ENCODE data around the gene ADCY4. TPM values are rescaled to one million over a fixed set of nuclear protein-coding genes. Genes with fewer than 3 reads are reported as not detected.
A peak's percentile ranks its signal among the peaks of the same experiment; 100 is the strongest.

The ADCY4 gene
- total and polyA plus RNA-seq, 2 of the 8 experiments (the other 6 are each of a cell fraction or from before 2014, with no cell fraction given): 0.27 to 0.35 TPM

DNA sequence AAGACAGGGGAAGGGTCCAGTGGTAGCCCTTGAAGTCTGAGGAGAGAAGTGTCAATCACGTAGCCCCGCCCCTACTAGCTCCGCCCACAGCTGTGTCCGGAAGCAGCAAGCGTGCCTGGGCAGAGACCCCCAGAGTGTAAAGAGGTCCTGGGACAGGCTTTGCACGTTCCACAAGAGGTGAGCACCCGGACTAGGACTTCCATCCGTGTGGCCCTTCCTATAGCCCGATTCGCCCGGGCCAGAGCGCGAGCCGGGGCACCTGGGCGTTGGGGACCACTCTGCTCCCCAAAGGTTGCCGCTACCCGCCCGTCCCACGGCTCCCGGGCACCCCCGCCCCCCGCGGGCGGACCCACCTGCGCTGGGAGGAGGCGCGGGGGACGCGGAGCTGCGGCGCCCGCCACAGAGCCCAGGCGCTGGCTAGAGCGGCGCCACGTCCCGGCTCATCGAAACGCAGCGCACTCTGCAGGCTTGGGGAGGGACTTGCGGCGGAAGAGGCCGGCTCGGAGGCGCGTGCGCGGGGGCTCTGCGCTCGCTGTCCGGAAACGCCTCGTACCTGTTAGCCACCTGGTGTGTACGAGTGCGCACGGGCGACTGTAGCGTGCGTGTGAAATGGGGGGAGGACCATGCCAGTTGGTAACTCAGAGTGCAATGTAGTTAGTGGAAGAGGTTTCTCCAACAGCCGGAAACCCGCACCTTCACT, 63.6 kb downstream of the ADCY4 start, which contains the start of gene RABGGTA (continued):
- TF ChIP-seq ZNF274 (IDR thresholded peaks at IDR 0.05; ENCODE audit: borderline replicate concordance, extremely low read depth, low read length) (no peak), POLR2A (IDR thresholded peaks at IDR 0.05; ENCODE audit: control extremely low read depth in 1 of 2, low read depth in 2 of 2, low read length in 2 of 2) (peak in 1 of 2 experiments; percentile 96; a peak in 2 of 3 replicates), RAD21 (IDR thresholded peaks at IDR 0.05 in 1 of 2, conservative IDR thresholded peaks at IDR 0.05 in 1 of 2; ENCODE audit: low read depth in 2 of 2, low read length in 2 of 2) (peak in 1 of 2 experiments; percentile 25; a peak in 2 of 4 replicates), RNF2 (IDR thresholded peaks at IDR 0.05; ENCODE audit: borderline replicate concordance, low read depth, low read length, missing control alignments, poor library complexity, severe bottlenecking) (no peak), SP1 (IDR thresholded peaks at IDR 0.05; ENCODE audit: low read depth, low read length) (no peak), EZH2 (IDR thresholded peaks at IDR 0.05; ENCODE audit: low read depth, low read length, severe bottlenecking) (no peak), RFX5 (IDR thresholded peaks at IDR 0.05; ENCODE audit: borderline replicate concordance, low read depth, low read length) (no peak), SIN3A (conservative IDR thresholded peaks at IDR 0.05 in 1 of 2, IDR thresholded peaks at IDR 0.05 in 1 of 2; ENCODE audit: low read depth in 1 of 2, low read length in 2 of 2) (peak; percentile 88 to 93; a peak in 3 of 4 replicates), HDAC2 (IDR thresholded peaks at IDR 0.05; ENCODE audit: borderline replicate concordance in 1 of 2, low read depth in 2 of 2, low read length in 2 of 2) (peak; percentile 63 to 88; a peak in 3 of 4 replicates), SIX5 (IDR thresholded peaks at IDR 0.05; ENCODE audit: low read depth, low read length) (no peak), CTBP2 (IDR thresholded peaks at IDR 0.05; ENCODE audit: borderline replicate concordance, insufficient read depth, insufficient read length, low read length) (no peak), CBX8 (IDR thresholded peaks at IDR 0.05; ENCODE audit: borderline replicate concordance, low read depth, low read length) (no peak), JUN (IDR thresholded peaks at IDR 0.05; ENCODE audit: low read depth, low read length) (no peak), CBX5 (IDR thresholded peaks at IDR 0.05; ENCODE audit: low read depth, low read length) (no peak)
- TF ChIP-seq, protein P1, sequence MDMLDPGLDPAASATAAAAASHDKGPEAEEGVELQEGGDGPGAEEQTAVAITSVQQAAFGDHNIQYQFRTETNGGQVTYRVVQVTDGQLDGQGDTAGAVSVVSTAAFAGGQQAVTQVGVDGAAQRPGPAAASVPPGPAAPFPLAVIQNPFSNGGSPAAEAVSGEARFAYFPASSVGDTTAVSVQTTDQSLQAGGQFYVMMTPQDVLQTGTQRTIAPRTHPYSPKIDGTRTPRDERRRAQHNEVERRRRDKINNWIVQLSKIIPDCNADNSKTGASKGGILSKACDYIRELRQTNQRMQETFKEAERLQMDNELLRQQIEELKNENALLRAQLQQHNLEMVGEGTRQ (IDR thresholded peaks at IDR 0.05; ENCODE audit: low read length): 0 out of 2 replicates have a peak, but pooled peaks have one; percentile 10
- TF ChIP-seq, protein P2, sequence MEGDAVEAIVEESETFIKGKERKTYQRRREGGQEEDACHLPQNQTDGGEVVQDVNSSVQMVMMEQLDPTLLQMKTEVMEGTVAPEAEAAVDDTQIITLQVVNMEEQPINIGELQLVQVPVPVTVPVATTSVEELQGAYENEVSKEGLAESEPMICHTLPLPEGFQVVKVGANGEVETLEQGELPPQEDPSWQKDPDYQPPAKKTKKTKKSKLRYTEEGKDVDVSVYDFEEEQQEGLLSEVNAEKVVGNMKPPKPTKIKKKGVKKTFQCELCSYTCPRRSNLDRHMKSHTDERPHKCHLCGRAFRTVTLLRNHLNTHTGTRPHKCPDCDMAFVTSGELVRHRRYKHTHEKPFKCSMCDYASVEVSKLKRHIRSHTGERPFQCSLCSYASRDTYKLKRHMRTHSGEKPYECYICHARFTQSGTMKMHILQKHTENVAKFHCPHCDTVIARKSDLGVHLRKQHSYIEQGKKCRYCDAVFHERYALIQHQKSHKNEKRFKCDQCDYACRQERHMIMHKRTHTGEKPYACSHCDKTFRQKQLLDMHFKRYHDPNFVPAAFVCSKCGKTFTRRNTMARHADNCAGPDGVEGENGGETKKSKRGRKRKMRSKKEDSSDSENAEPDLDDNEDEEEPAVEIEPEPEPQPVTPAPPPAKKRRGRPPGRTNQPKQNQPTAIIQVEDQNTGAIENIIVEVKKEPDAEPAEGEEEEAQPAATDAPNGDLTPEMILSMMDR (IDR thresholded peaks at IDR 0.05; ENCODE audit: control extremely low read depth in 1 of 3, insufficient read depth in 1 of 3, low read depth in 1 of 3, low read length in 3 of 3): peak; percentile 87 to 90 (median 90)
- TF ChIP-seq, protein P3, sequence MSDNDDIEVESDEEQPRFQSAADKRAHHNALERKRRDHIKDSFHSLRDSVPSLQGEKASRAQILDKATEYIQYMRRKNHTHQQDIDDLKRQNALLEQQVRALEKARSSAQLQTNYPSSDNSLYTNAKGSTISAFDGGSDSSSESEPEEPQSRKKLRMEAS (IDR thresholded peaks at IDR 0.05): peak; percentile 94
